Mesenchymal stem cell (in vitro differentiated cells and primary cell): ENCODE data around the gene KLHL18.

ENCODE experiments used
- DNase-seq: peaks from one replicate; pipeline ENCODE4 v3.0.0-alpha.2; 2013
- H2AFZ ChIP-seq: one replicate; pipeline ENCODE4 v1.6.1; 2013; ENCODE audit warnings: low read depth, mild to moderate bottlenecking, control low read depth, inconsistent platforms, low read length, moderate library complexity
- H2AK5ac ChIP-seq: 2 replicates; pipeline ENCODE4 v1.6.1; 2013; ENCODE audit warnings: low read length, moderate library complexity, mild to moderate bottlenecking, inconsistent platforms; ENCODE audit not compliant: severe bottlenecking
- H2BK120ac ChIP-seq: one replicate; pipeline ENCODE4 v1.6.1; 2013; ENCODE audit warnings: low read depth, mild to moderate bottlenecking, inconsistent platforms, low read length, moderate library complexity
- H2BK12ac ChIP-seq, 2 experiments: one replicate each; pipeline ENCODE4 v1.6.1; 2013; ENCODE audit warnings: inconsistent platforms in 2 of 2, low read length in 2 of 2, mild to moderate bottlenecking in 2 of 2, moderate library complexity in 2 of 2, control low read depth in 1 of 2
- H2BK15ac ChIP-seq: one replicate; pipeline ENCODE4 v1.6.1; 2013; ENCODE audit warnings: mild to moderate bottlenecking, low read depth, inconsistent platforms; ENCODE audit not compliant: poor library complexity, severe bottlenecking
- H2BK5ac ChIP-seq: 2 replicates; pipeline ENCODE4 v1.6.1; 2013; ENCODE audit warnings: low read depth, mild to moderate bottlenecking, low read length, control low read depth, inconsistent platforms; ENCODE audit not compliant: poor library complexity, severe bottlenecking
- H3K14ac ChIP-seq, 2 experiments: one replicate each; pipeline ENCODE4 v1.6.1; 2013; ENCODE audit warnings: inconsistent platforms in 2 of 2, low read length in 2 of 2, control low read depth in 1 of 2, mild to moderate bottlenecking in 1 of 2, moderate library complexity in 1 of 2
- H3K18ac ChIP-seq, 2 experiments: one replicate each; pipeline ENCODE4 v1.6.1; 2013; ENCODE audit warnings: inconsistent platforms in 2 of 2, low read length in 2 of 2, control low read depth in 1 of 2, low read depth in 1 of 2, mild to moderate bottlenecking in 1 of 2
- H3K23ac ChIP-seq, 2 experiments: one replicate each; pipeline ENCODE4 v1.6.1; 2013; ENCODE audit warnings: inconsistent platforms in 2 of 2, low read length in 2 of 2, mild to moderate bottlenecking in 2 of 2, moderate library complexity in 2 of 2, control low read depth in 1 of 2
- H3K27ac ChIP-seq: 2 replicates; pipeline ENCODE4 v1.5.1; 2013; ENCODE audit warnings: mild to moderate bottlenecking, moderate library complexity, low read length, control low read depth, inconsistent platforms; ENCODE audit not compliant: poor library complexity, severe bottlenecking
- H3K27me3 ChIP-seq, 2 experiments: 2 replicates each; pipeline versions ENCODE4 v1.6.1 to v1.7.0; 2013; ENCODE audit warnings: low read length in 2 of 2, mild to moderate bottlenecking in 2 of 2, moderate library complexity in 2 of 2, control low read depth in 1 of 2, inconsistent platforms in 1 of 2; ENCODE audit not compliant: control insufficient read depth in 1 of 2, insufficient read depth in 1 of 2
- H3K36me3 ChIP-seq, 2 experiments: 2 replicates each; pipeline versions ENCODE4 v1.6.1 to v1.7.0; 2013; ENCODE audit warnings: low read length in 2 of 2, control low read depth in 1 of 2, inconsistent platforms in 1 of 2, low read depth in 1 of 2, mild to moderate bottlenecking in 1 of 2; ENCODE audit not compliant: insufficient read depth in 2 of 2, control insufficient read depth in 1 of 2
- H3K4ac ChIP-seq, 2 experiments: one replicate each; pipeline ENCODE4 v1.6.1; 2013; ENCODE audit warnings: inconsistent platforms in 2 of 2, low read length in 2 of 2, mild to moderate bottlenecking in 2 of 2, moderate library complexity in 2 of 2, control low read depth in 1 of 2, low read depth in 1 of 2
- H3K4me1 ChIP-seq: 2 replicates; pipeline ENCODE4 v1.6.1; 2013; ENCODE audit warnings: low read depth, low read length, control low read depth; ENCODE audit not compliant: control insufficient read depth, insufficient read depth
- H3K4me2 ChIP-seq: 2 replicates; pipeline ENCODE4 v1.6.1; 2013; ENCODE audit warnings: low read length, mild to moderate bottlenecking, inconsistent platforms; ENCODE audit not compliant: poor library complexity, severe bottlenecking
- H3K4me3 ChIP-seq, 2 experiments: 2 replicates each; pipeline versions ENCODE4 v1.5.1 to v1.7.0; 2013; ENCODE audit warnings: low read length in 2 of 2, mild to moderate bottlenecking in 2 of 2, control low read depth in 1 of 2, low read depth in 1 of 2; ENCODE audit not compliant: insufficient read depth in 1 of 2
- H3K79me1 ChIP-seq: replicated peaks from 2 replicates; pipeline ENCODE4 v1.6.1; 2013; ENCODE audit warnings: mild to moderate bottlenecking, control low read depth, low read length, inconsistent platforms; ENCODE audit not compliant: poor library complexity, severe bottlenecking
- H3K9ac ChIP-seq: 2 replicates; pipeline ENCODE4 v1.7.0; 2013; ENCODE audit warnings: mild to moderate bottlenecking, low read length, moderate library complexity
- H3K9me3 ChIP-seq: 2 replicates; pipeline ENCODE4 v1.7.0; 2013; ENCODE audit warnings: mild to moderate bottlenecking, low read length; ENCODE audit not compliant: control insufficient read depth
- H4K8ac ChIP-seq: one replicate; pipeline ENCODE4 v1.6.1; 2013; ENCODE audit warnings: inconsistent platforms, mild to moderate bottlenecking, low read length, moderate library complexity
- H4K91ac ChIP-seq: one replicate; pipeline ENCODE4 v1.6.1; 2013; ENCODE audit warnings: mild to moderate bottlenecking, low read length, inconsistent platforms
- WGBS: methylation state at CpG from one replicate; pipeline ENCODE4 v1.1.7; 2013; ENCODE audit warnings: mixed read lengths; 5-methylcytosine and 5-hydroxymethylcytosine counted together

KLHL18 gene

GRCh38 chr3:47374587-47374986 lies 91.8 kb downstream of the KLHL18 start:
- Histone ChIP-seq H3K9me3 (no peaks in the 10 kb centered on the region), H3K23ac (no peak overlapping the region), H2AFZ (no peak overlapping the region), H3K27me3 (peaks cover 8 to 13% of the 10 kb centered on the region in 2 experiments), H3K9ac (no peak overlapping the region), H3K18ac (no peak overlapping the region), H3K4me2 (no peak overlapping the region), H3K14ac (no peak overlapping the region), H2BK12ac (no peak overlapping the region), H2BK120ac (no peak overlapping the region), H3K4me1 (peaks cover 5% of the 10 kb centered on the region), H2BK15ac (no peak overlapping the region), H3K27ac (no peak overlapping the region), H3K36me3 (no peaks in the 10 kb centered on the region), H2AK5ac (no peak overlapping the region), H4K8ac (no peak overlapping the region), H3K4ac (no peak overlapping the region), H3K79me1 (peaks cover 7% of the 10 kb centered on the region), H3K4me3 (no peak overlapping the region), H2BK5ac (no peak overlapping the region), H4K91ac (no peak overlapping the region)
- DNase-seq, result no peak

- peaks cover 4 to 7% of the 10 kb centered on the region in 2 experiments for H3K27me3 ChIP-seq
- peaks cover 12% of the 10 kb centered on the region for H3K79me1 ChIP-seq
- H3K27ac ChIP-seq, result no peak overlapping the region
- H2BK12ac ChIP-seq, result no peak overlapping the region
- no peak overlapping the region for H3K4me3 ChIP-seq
- no peak overlapping the region for H3K23ac ChIP-seq
- H2BK15ac ChIP-seq, result no peak overlapping the region
- H3K4ac ChIP-seq, result no peak overlapping the region
- no peaks in the 10 kb centered on the region for H3K9me3 ChIP-seq
- no peaks in the 10 kb centered on the region for H3K36me3 ChIP-seq
- 66% methylated on average over 3 of the region's 3 CpGs for WGBS
- peaks cover 4% of the 10 kb centered on the region for H3K4me1 ChIP-seq
- DNase-seq, result no peak
- no peak overlapping the region for H4K8ac ChIP-seq
- H3K18ac ChIP-seq, result no peak overlapping the region
- H2BK120ac ChIP-seq, result no peak overlapping the region
- no peak overlapping the region for H2AFZ ChIP-seq
- H4K91ac ChIP-seq, result no peak overlapping the region
- H3K4me2 ChIP-seq, result no peak overlapping the region
- H2AK5ac ChIP-seq, result no peak overlapping the region
- H2BK5ac ChIP-seq, result no peak overlapping the region
- no peak overlapping the region for H3K9ac ChIP-seq
- H3K14ac ChIP-seq, result no peak overlapping the region
These were observed 93.6 kb downstream of the KLHL18 start for GRCh38 chr3:47376393-47376792.

- Histone ChIP-seq H3K36me3 (no peaks in the 10 kb centered on the region), H3K27me3 (no peaks in the 10 kb centered on the region), H3K23ac (no peak overlapping the region), H3K4ac (no peak overlapping the region), H4K8ac (no peak overlapping the region), H4K91ac (no peak overlapping the region), H3K9me3 (no peaks in the 10 kb centered on the region), H2BK5ac (no peak overlapping the region), H2AFZ (no peak overlapping the region), H3K4me2 (no peak overlapping the region), H3K79me1 (peaks cover 12% of the 10 kb centered on the region), H2BK15ac (no peak overlapping the region), H3K4me3 (no peak overlapping the region), H2AK5ac (no peak overlapping the region), H3K9ac (no peak overlapping the region), H3K27ac (no peak overlapping the region), H2BK12ac (no peak overlapping the region), H3K14ac (no peak overlapping the region), H3K4me1 (peaks cover 7% of the 10 kb centered on the region), H3K18ac (no peak overlapping the region), H2BK120ac (no peak overlapping the region)
- WGBS, result 96% methylated on average over 2 of the region's 2 CpGs
- no peak for DNase-seq
These were observed 94.4 kb downstream of the KLHL18 start for GRCh38 chr3:47377186-47377585.

- Histone ChIP-seq H3K18ac (no peak overlapping the region), H2BK5ac (no peak overlapping the region), H3K14ac (no peak overlapping the region), H4K8ac (no peak overlapping the region), H2BK12ac (no peak overlapping the region), H2BK15ac (no peak overlapping the region), H3K36me3 (peaks cover 0 to 8% of the 10 kb centered on the region in 2 experiments), H4K91ac (no peak overlapping the region), H3K27ac (no peak overlapping the region), H3K4me2 (no peak overlapping the region), H3K9ac (no peak overlapping the region), H3K4me1 (peaks cover 13% of the 10 kb centered on the region), H2BK120ac (no peak overlapping the region), H3K4ac (no peak overlapping the region), H2AK5ac (no peak overlapping the region), H3K79me1 (peaks cover 14% of the 10 kb centered on the region), H3K4me3 (peak overlapping the region in 1 of 2 experiments; percentile 93), H3K27me3 (no peaks in the 10 kb centered on the region), H2AFZ (no peak overlapping the region), H3K23ac (no peak overlapping the region), H3K9me3 (no peaks in the 10 kb centered on the region)
- no peak for DNase-seq
These were observed 96.1 kb downstream of the KLHL18 start for GRCh38 chr3:47378869-47379268.
